Adrenal gland (tissue), 12 donors: ENCODE measurements around the gene NDUFB2. TPM values are rescaled to one million over a fixed set of nuclear protein-coding genes. Genes with fewer than 3 reads are reported as not detected.

Source experiments
- DNase-seq, 7 donors: peaks; one replicate each; pipeline ENCODE4 v3.0.0-alpha.2; 2019 to 2020
- H3K27ac ChIP-seq, 5 donors: fragments of 200-600 bp; sonication (generic) in 4 of 5; 1 replicate in 3 of 5; 2 replicates in 2 of 5; pipeline versions ENCODE4 v1.5.1 to v1.8.0; 2016 to 2020; ENCODE audit warnings: mild to moderate bottlenecking in 1 of 5
- H3K27me3 ChIP-seq: fragments of 200-600 bp; 2 replicates; pipeline ENCODE4 v1.8.0; 2021
- H3K36me3 ChIP-seq, 2 donors: fragments of 200-600 bp; replicated peaks in 1 of 2; 1 replicate in 1 of 2; 2 replicates in 1 of 2; pipeline versions ENCODE4 v1.5.1 to v1.8.0; 2018 to 2022
- H3K4me1 ChIP-seq, 2 donors: fragments of 200-600 bp; replicated peaks in 1 of 2; 1 replicate in 1 of 2; 2 replicates in 1 of 2; pipeline versions ENCODE4 v1.5.1 to v1.8.0; 2018 to 2021
- H3K4me3 ChIP-seq, 4 donors: fragments of 200-600 bp; sonication (generic) in 3 of 4; one replicate each; pipeline ENCODE4 v1.5.1; 2016 to 2018
- H3K9me3 ChIP-seq, 3 donors: fragments of 200-600 bp; sonication (generic) in 1 of 3; replicated peaks in 1 of 3; 1 replicate in 2 of 3; 2 replicates in 1 of 3; pipeline versions ENCODE4 v1.5.1 to v1.8.0; 2016 to 2021
- CTCF ChIP-seq, 6 experiments: fragments of 450-650 bp in 4 of 6; fragments of 200-600 bp in 2 of 6; sonication (generic) in 1 of 6; IDR thresholded peaks; 1 replicate in 5 of 6; 2 replicates in 1 of 6; pipeline versions ENCODE4 v1.5.1 to v1.8.0; 2016 to 2021; ENCODE audit warnings: antibody characterized with exemption in 6 of 6, mild to moderate bottlenecking in 2 of 6, moderate library complexity in 1 of 6
- POLR2A ChIP-seq, 2 donors: fragments of 450-650 bp; IDR thresholded peaks; one replicate each; pipeline ENCODE4 v1.6.1; 2017; ENCODE audit warnings: antibody characterized with exemption in 2 of 2, mild to moderate bottlenecking in 2 of 2, moderate library complexity in 1 of 2
- WGBS, 4 donors: extraction: QIAGEN DNeasy Blood & Tissue Kit in 2 of 4; methylation state at CpG; one replicate each; pipeline versions ENCODE4 v1.1.5 to v1.1.7; 2013 to 2017; 5-methylcytosine and 5-hydroxymethylcytosine counted together
- intact Hi-C, 2 donors: fragments of 100-400 bp; cut with DNase I; formaldehyde crosslinking; loops; one replicate each; pipeline versions ENCODE4 v1.14.1 to v1.15.0; 2022 to 2023
- polyA plus RNA-seq, 3 donors: library from polyadenylated mRNA; stranded (reverse); fragments of 200-250 nt in 2 of 3; fragments of 350-450 nt in 1 of 3; fragmentation: Illumina TruSeq in 1 of 3; extraction: RNeasy Lipid Tissue Mini Kit (QIAGEN cat#74804) in 1 of 3; gene quantifications; one replicate each; pipeline ENCODE4 v1.2.3, GENCODE V29; 2013 to 2014
- total RNA-seq, 9 donors: library from RNA; depleted of rRNA in 4 of 9; stranded (reverse); fragments of >200 nt in 4 of 9; fragments of 120-200 nt in 1 of 9; fragmentation: NEBNext Ultra II Directional in 1 of 9; extraction: Animal tissue kit (Norgen Biotek cat#: 25700) in 1 of 9; gene quantifications; one replicate each; pipeline versions ENCODE4 v1.1.0 to v1.2.4, GENCODE V29; 2013 to 2023
- donor health status: healthy with polysubstance abuse.
- donor health status: Bipolar disorder and iron deficiency.
- donor health status: DM: yes; HTN: yes; CAD: no.
- donor health status: DM: no; HTN: no; CAD: no.
- donor health status: DM: no; HTN: no; CAD: no.
- donor health status: DM: yes; HTN: yes; CAD: no.

NDUFB2 gene
- total and polyA plus RNA-seq, 12 donors: 172 to 465 (median 212) TPM

GRCh38 chr7:140719721-140720120 is 23.2 kb downstream of the NDUFB2 start:
- Histone ChIP-seq H3K4me1 (no peaks in the 10 kb centered on the region), H3K27ac (no peak overlapping the region), H3K36me3 (no peaks in the 10 kb centered on the region), H3K27me3 (no peaks in the 10 kb centered on the region), H3K4me3 (no peak overlapping the region), H3K9me3 (no peaks in the 10 kb centered on the region)
- no peak for DNase-seq
- 66 to 74% (median 70%) methylated on average over 5 of the region's 5 CpGs for WGBS, 4 donors
- intact Hi-C loops: no loop called here
- TF ChIP-seq CTCF (IDR thresholded peaks at IDR 0.05) (no peak), POLR2A (IDR thresholded peaks at IDR 0.05) (no peak)

GRCh38 chr7:140722254-140722653 is 25.7 kb downstream of the NDUFB2 start:
- H3K27ac ChIP-seq: no peak overlapping the region
- 94 to 100% (median 96%) methylated on average over 1 of the region's 1 CpG for WGBS, 4 donors
- intact Hi-C loops: no loop called here
- no peak for TF ChIP-seq CTCF (IDR thresholded peaks at IDR 0.05)
- no peak for TF ChIP-seq POLR2A (IDR thresholded peaks at IDR 0.05)
- no peaks in the 10 kb centered on the region for H3K4me1 ChIP-seq
- H3K36me3 ChIP-seq: no peaks in the 10 kb centered on the region
- no peak for DNase-seq
- no peak overlapping the region for H3K4me3 ChIP-seq
- no peaks in the 10 kb centered on the region for H3K27me3 ChIP-seq
- H3K9me3 ChIP-seq: no peaks in the 10 kb centered on the region

GRCh38 chr7:140723006-140723405 is 26.5 kb downstream of the NDUFB2 start:
- 93 to 99% (median 96%) methylated on average over 6 of the region's 6 CpGs for WGBS, 4 donors
- DNase-seq: no peak
- Histone ChIP-seq H3K4me1 (no peaks in the 10 kb centered on the region), H3K36me3 (no peaks in the 10 kb centered on the region), H3K27me3 (no peaks in the 10 kb centered on the region), H3K9me3 (no peaks in the 10 kb centered on the region), H3K27ac (no peak overlapping the region), H3K4me3 (no peak overlapping the region)
- no peak for TF ChIP-seq CTCF (IDR thresholded peaks at IDR 0.05)
- TF ChIP-seq POLR2A (IDR thresholded peaks at IDR 0.05): no peak
- intact Hi-C loops: no loop called here

GRCh38 chr7:140723574-140723973 is 27.1 kb downstream of the NDUFB2 start:
- H3K9me3 ChIP-seq: no peaks in the 10 kb centered on the region

More at GRCh38 chr7:140723574-140723973, 27.1 kb downstream of the NDUFB2 start:
- Histone ChIP-seq H3K27ac (no peak overlapping the region), H3K4me1 (no peaks in the 10 kb centered on the region), H3K36me3 (no peaks in the 10 kb centered on the region), H3K27me3 (no peaks in the 10 kb centered on the region), H3K4me3 (no peak overlapping the region)
- intact Hi-C loops: no loop called here
- 86 to 91% (median 89%) methylated on average over 3 of the region's 3 CpGs for WGBS, 4 donors
- TF ChIP-seq POLR2A (IDR thresholded peaks at IDR 0.05) (no peak), CTCF (IDR thresholded peaks at IDR 0.05) (no peak)
- DNase-seq: no peak
